HCT116 (cell line): Measurements from ENCODE around the gene OCA2. TPM values are rescaled to one million over a fixed set of nuclear protein-coding genes. Genes with fewer than 3 reads are reported as not detected.

ENCODE experiments used
- ATAC-seq: fragments of 200-7000 bp; cut with Tn5 transposase; 2 replicates; pipeline ENCODE4 v1.9.1; 2020; ENCODE audit warnings: mild to moderate bottlenecking, moderate library complexity
- BruUV-seq: library from RNA; stranded (reverse); fragments of 400-500 nt; replicated peaks from 2 replicates; lab custom pipeline; 2021; lab: Mats Ljungman, UMichigan
- CTCF ChIA-PET: fragments of 300-600 bp; sonication (Branson Sonifier 250); formaldehyde crosslinking; loops from one replicate; lab custom pipeline; 2021; ENCODE audit warnings: antibody characterized with exemption; lab: Charles Lee
- POLR2A ChIA-PET: fragments of 300-600, 350-600 bp; sonication (Branson Sonifier 250); formaldehyde crosslinking; loops from one replicate; lab custom pipeline; 2021; ENCODE audit warnings: antibody characterized with exemption; lab: Charles Lee
- RAD21 ChIA-PET, 2 experiments: fragments of 300-600 bp; sonication (Branson Sonifier 250); formaldehyde crosslinking; loops; one replicate each; lab custom pipeline; 2023; ENCODE audit warnings: low total read pairs in 2 of 2; ENCODE audit not compliant: uncharacterized antibody in 2 of 2, unreplicated experiment in 2 of 2, low non-redundant PET in 1 of 2; lab: Charles Lee
- DNase-seq: peaks from one replicate; pipeline ENCODE4 v3.0.0-alpha.2; 2010; ENCODE audit warnings: low read depth, low spot score
- H2AFZ ChIP-seq: fragments of 200-600 bp; shearing (Covaris generic), sonication (generic); 2 replicates; pipeline ENCODE4 v1.6.1; 2017; ENCODE audit warnings: low read depth, mixed run types, mixed read lengths, antibody characterized with exemption, low read length; ENCODE audit not compliant: poor library complexity, severe bottlenecking
- H3K27ac ChIP-seq: 2 replicates; pipeline ENCODE4 v1.5.1; 2012; ENCODE audit warnings: low read depth, low read length
- H3K27me3 ChIP-seq: fragments of 200-600 bp; sonication (generic); 2 replicates; pipeline ENCODE4 v1.6.1; 2016; ENCODE audit warnings: mixed run types, low read length, mixed read lengths; ENCODE audit not compliant: insufficient read depth
- H3K36me3 ChIP-seq, 2 experiments: fragments of 200-500 bp in 1 of 2; fragments of 200-600 bp in 1 of 2; sonication (Bioruptor generic) in 1 of 2; sonication (generic) in 1 of 2; 2 replicates each; pipeline versions ENCODE4 v1.5.1 to v1.6.1; 2014 to 2016; ENCODE audit warnings: low read length in 2 of 2, inconsistent platforms in 1 of 2, mixed read lengths in 1 of 2, mixed run types in 1 of 2; ENCODE audit not compliant: insufficient read depth in 2 of 2, control insufficient read depth in 1 of 2
- H3K4me1 ChIP-seq, 2 experiments: fragments of 200-600 bp in 1 of 2; sonication (generic) in 1 of 2; 2 replicates each; pipeline versions ENCODE4 v1.5.1 to v1.6.1; 2012 to 2017; ENCODE audit warnings: low read length in 2 of 2, inconsistent platforms in 1 of 2, mild to moderate bottlenecking in 1 of 2, mixed read lengths in 1 of 2, mixed run types in 1 of 2, moderate library complexity in 1 of 2; ENCODE audit not compliant: insufficient read depth in 2 of 2, control insufficient read depth in 1 of 2
- H3K4me2 ChIP-seq: fragments of 200-600 bp; sonication (generic); 2 replicates; pipeline ENCODE4 v1.6.1; 2017; ENCODE audit warnings: mixed run types, low read length, mixed read lengths
- H3K4me3 ChIP-seq, 2 experiments: fragments of 200-600 bp in 1 of 2; sonication (generic) in 1 of 2; replicated peaks in 1 of 2; 2 replicates each; pipeline ENCODE4 v1.5.1; 2011 to 2016; ENCODE audit warnings: low read length in 2 of 2, control low read depth in 1 of 2, low read depth in 1 of 2, mild to moderate bottlenecking in 1 of 2, mixed read lengths in 1 of 2, mixed run types in 1 of 2
- H3K79me2 ChIP-seq: fragments of 200-600 bp; sonication (generic); 2 replicates; pipeline ENCODE4 v1.6.1; 2017; ENCODE audit warnings: mild to moderate bottlenecking, mixed run types, low read length, moderate library complexity, mixed read lengths; ENCODE audit not compliant: insufficient read depth
- H3K9ac ChIP-seq: fragments of 200-600 bp; sonication (generic); 2 replicates; pipeline ENCODE4 v1.6.1; 2016; ENCODE audit warnings: low read length, mixed read lengths
- H3K9me2 ChIP-seq: fragments of 200-600 bp; sonication (generic), shearing (Covaris generic); 2 replicates; pipeline ENCODE4 v1.6.1; 2017; ENCODE audit warnings: mixed run types, mild to moderate bottlenecking, moderate library complexity; ENCODE audit not compliant: insufficient read depth
- H3K9me3 ChIP-seq, 2 experiments: fragments of 200-500 bp in 1 of 2; fragments of 200-600 bp in 1 of 2; sonication (Bioruptor generic) in 1 of 2; sonication (generic) in 1 of 2; 2 replicates each; pipeline ENCODE4 v1.6.1; 2014 to 2017; ENCODE audit warnings: low read length in 2 of 2, mixed read lengths in 2 of 2, inconsistent platforms in 1 of 2, low read depth in 1 of 2, mild to moderate bottlenecking in 1 of 2, mixed run types in 1 of 2, moderate library complexity in 1 of 2; ENCODE audit not compliant: control insufficient read depth in 1 of 2, insufficient read depth in 1 of 2
- H4K20me1 ChIP-seq: fragments of 200-600 bp; sonication (generic), shearing (Covaris generic); 2 replicates; pipeline ENCODE4 v1.6.1; 2017; ENCODE audit warnings: mixed run types, mild to moderate bottlenecking, moderate library complexity; ENCODE audit not compliant: insufficient read depth
- CBX3 ChIP-seq: IDR thresholded peaks from 2 replicates; pipeline ENCODE4 v1.6.1; 2012; ENCODE audit warnings: low read depth
- EGR1 ChIP-seq: IDR thresholded peaks from 2 replicates; pipeline ENCODE4 v1.6.1; 2012; ENCODE audit warnings: low read depth
- ELF1 ChIP-seq: IDR thresholded peaks from 2 replicates; pipeline ENCODE4 v1.6.1; 2012; ENCODE audit warnings: low read depth, borderline replicate concordance
- EZH2 ChIP-seq: fragments of 200-600 bp; sonication (generic); IDR thresholded peaks from 2 replicates; pipeline ENCODE4 v1.6.1; 2017; ENCODE audit warnings: antibody characterized with exemption, mixed run types
- EZH2phosphoT487 ChIP-seq: fragments of 200-600 bp; IDR thresholded peaks from 2 replicates; pipeline ENCODE4 v1.6.1; 2018; ENCODE audit warnings: antibody characterized with exemption, borderline replicate concordance
- FOSL1 ChIP-seq: IDR thresholded peaks from 2 replicates; pipeline ENCODE4 v1.6.1; 2012; ENCODE audit warnings: low read depth
- JUND ChIP-seq: IDR thresholded peaks from 2 replicates; pipeline ENCODE4 v1.6.1; 2012
- POLR2A ChIP-seq: IDR thresholded peaks from 2 replicates; pipeline ENCODE4 v1.7.0; 2011; ENCODE audit warnings: borderline replicate concordance; ENCODE audit not compliant: insufficient read depth, insufficient read length; ENCODE audit errors: extremely low read depth
- RAD21 ChIP-seq: IDR thresholded peaks from 2 replicates; pipeline ENCODE4 v1.6.1; 2012; ENCODE audit warnings: low read depth, mild to moderate bottlenecking
- SP1 ChIP-seq: IDR thresholded peaks from 2 replicates; pipeline ENCODE4 v1.6.1; 2012; ENCODE audit warnings: low read depth
- SRF ChIP-seq: IDR thresholded peaks from 2 replicates; pipeline ENCODE4 v1.6.1; 2012; ENCODE audit warnings: low read depth
- TCF7L2 ChIP-seq: IDR thresholded peaks from 2 replicates; pipeline ENCODE4 v1.7.0; 2011; ENCODE audit warnings: borderline replicate concordance, inconsistent platforms; ENCODE audit not compliant: insufficient read depth, insufficient read length; ENCODE audit errors: extremely low read depth
- YY1 ChIP-seq: IDR thresholded peaks from 2 replicates; pipeline ENCODE4 v1.6.1; 2011; ENCODE audit warnings: low read length, low read depth, moderate library complexity, mild to moderate bottlenecking; ENCODE audit not compliant: insufficient replicate concordance; ENCODE audit errors: extremely low read depth
- ZFX ChIP-seq: fragments of 450-650 bp; IDR thresholded peaks from 2 replicates; pipeline ENCODE4 v1.6.1; 2017
- ZNF274 ChIP-seq: fragments of 200-500 bp; sonication (Bioruptor generic); IDR thresholded peaks from 2 replicates; pipeline ENCODE4 v1.6.1; 2014; ENCODE audit warnings: mild to moderate bottlenecking, low read depth, low read length, inconsistent platforms
- intact Hi-C: fragments of 100-400 bp; cut with micrococcal nuclease; formaldehyde crosslinking; loops from 2 replicates; pipeline ENCODE4 v1.10.0; 2022
- total RNA-seq: library from RNA; stranded (reverse); gene quantifications from one replicate; pipeline ENCODE4 v1.2.1, GENCODE V29; 2021; ENCODE audit not compliant: unreplicated experiment
- TF ChIP-seq, protein P1 (sequence below): IDR thresholded peaks from 2 replicates; pipeline ENCODE4 v1.6.1; 2011; ENCODE audit warnings: mild to moderate bottlenecking, low read length, moderate library complexity; ENCODE audit not compliant: insufficient replicate concordance; ENCODE audit errors: extremely low read depth
- TF ChIP-seq, protein P2 (sequence below): IDR thresholded peaks from 2 replicates; pipeline ENCODE4 v1.6.1; 2012; ENCODE audit warnings: low read depth
- TF ChIP-seq, protein P3 (sequence below): IDR thresholded peaks from 2 replicates; pipeline ENCODE4 v1.6.1; 2012
- TF ChIP-seq, protein P4 (sequence below): IDR thresholded peaks from 2 replicates; pipeline ENCODE4 v1.6.1; 2012
- TF ChIP-seq, protein P5 (sequence below), 3 experiments: fragments of 200-600 bp in 1 of 3; sonication (generic) in 1 of 3; IDR thresholded peaks in 2 of 3; conservative IDR thresholded peaks in 1 of 3; 2 replicates each; pipeline ENCODE4 v1.5.1; 2012 to 2017; ENCODE audit warnings: low read depth in 2 of 3, low read length in 2 of 3, antibody characterized with exemption in 1 of 3, borderline replicate concordance in 1 of 3, control low read depth in 1 of 3, mild to moderate bottlenecking in 1 of 3, mixed read lengths in 1 of 3, mixed run types in 1 of 3, moderate library complexity in 1 of 3; ENCODE audit not compliant: insufficient read depth in 1 of 3

The OCA2 gene
- total RNA-seq, 1 experiment from 2014 or later = not detected

DNA sequence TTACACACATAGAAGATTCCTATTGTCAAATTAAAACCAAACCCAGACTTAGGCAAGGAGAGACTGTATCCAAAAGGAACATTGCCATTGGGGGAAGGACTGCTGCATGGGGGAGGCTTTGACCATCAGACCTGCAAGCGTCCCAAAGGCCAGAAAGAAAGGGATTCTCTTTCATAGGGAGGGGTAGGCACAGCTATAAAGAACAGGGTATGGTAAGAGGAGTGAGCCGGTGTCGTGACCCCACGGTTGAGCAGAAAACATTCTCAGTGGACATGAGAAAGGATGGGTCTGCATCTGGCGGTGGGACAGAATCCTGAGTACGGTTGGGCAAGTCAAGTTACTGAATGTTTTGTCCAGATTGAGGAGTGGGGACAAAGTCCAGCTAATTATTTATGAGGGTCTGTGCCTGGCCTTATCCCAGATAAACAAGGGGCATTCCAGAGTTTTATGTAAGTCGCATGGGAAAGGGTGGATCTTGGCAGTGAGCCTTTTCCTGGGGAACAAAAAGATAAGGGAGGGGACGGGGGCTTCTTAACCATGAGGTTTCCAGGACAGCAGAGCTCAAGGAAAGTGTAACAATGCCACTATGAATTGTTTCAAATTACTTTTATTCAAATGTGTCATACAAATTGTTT, 357.8 kb downstream of the OCA2 start:
- Histone ChIP-seq H3K27ac (no peak overlapping the region), H3K4me1 (no peaks in the 10 kb centered on the region), H3K4me2 (no peak overlapping the region), H3K9ac (no peak overlapping the region), H3K36me3 (no peaks in the 10 kb centered on the region), H3K9me3 (peaks cover 17 to 41% of the 10 kb centered on the region in 2 experiments; a peak in 3 of 4 replicates), H4K20me1 (no peaks in the 10 kb centered on the region), H3K27me3 (no peaks in the 10 kb centered on the region), H2AFZ (no peak overlapping the region), H3K9me2 (no peaks in the 10 kb centered on the region), H3K79me2 (no peaks in the 10 kb centered on the region), H3K4me3 (no peak overlapping the region)
- ChIA-PET CTCF (no interaction called here), RAD21 (no interaction called here), POLR2A (no interaction called here)
- ATAC-seq = no peak
- no TSS peak for BruUV-seq
- DNase-seq = no peak
- intact Hi-C loops = no loop called here
- TF ChIP-seq ELF1 (no peak), EGR1 (no peak), RAD21 (no peak), CBX3 (no peak), EZH2phosphoT487 (no peak), JUND (no peak), TCF7L2 (no peak), ZFX (no peak), FOSL1 (no peak), EZH2 (no peak), SRF (no peak), ZNF274 (no peak), SP1 (no peak), POLR2A (no peak), YY1 (no peak)
- TF ChIP-seq, protein P1, sequence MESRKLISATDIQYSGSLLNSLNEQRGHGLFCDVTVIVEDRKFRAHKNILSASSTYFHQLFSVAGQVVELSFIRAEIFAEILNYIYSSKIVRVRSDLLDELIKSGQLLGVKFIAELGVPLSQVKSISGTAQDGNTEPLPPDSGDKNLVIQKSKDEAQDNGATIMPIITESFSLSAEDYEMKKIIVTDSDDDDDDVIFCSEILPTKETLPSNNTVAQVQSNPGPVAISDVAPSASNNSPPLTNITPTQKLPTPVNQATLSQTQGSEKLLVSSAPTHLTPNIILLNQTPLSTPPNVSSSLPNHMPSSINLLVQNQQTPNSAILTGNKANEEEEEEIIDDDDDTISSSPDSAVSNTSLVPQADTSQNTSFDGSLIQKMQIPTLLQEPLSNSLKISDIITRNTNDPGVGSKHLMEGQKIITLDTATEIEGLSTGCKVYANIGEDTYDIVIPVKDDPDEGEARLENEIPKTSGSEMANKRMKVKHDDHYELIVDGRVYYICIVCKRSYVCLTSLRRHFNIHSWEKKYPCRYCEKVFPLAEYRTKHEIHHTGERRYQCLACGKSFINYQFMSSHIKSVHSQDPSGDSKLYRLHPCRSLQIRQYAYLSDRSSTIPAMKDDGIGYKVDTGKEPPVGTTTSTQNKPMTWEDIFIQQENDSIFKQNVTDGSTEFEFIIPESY = no peak
- TF ChIP-seq, protein P2, sequence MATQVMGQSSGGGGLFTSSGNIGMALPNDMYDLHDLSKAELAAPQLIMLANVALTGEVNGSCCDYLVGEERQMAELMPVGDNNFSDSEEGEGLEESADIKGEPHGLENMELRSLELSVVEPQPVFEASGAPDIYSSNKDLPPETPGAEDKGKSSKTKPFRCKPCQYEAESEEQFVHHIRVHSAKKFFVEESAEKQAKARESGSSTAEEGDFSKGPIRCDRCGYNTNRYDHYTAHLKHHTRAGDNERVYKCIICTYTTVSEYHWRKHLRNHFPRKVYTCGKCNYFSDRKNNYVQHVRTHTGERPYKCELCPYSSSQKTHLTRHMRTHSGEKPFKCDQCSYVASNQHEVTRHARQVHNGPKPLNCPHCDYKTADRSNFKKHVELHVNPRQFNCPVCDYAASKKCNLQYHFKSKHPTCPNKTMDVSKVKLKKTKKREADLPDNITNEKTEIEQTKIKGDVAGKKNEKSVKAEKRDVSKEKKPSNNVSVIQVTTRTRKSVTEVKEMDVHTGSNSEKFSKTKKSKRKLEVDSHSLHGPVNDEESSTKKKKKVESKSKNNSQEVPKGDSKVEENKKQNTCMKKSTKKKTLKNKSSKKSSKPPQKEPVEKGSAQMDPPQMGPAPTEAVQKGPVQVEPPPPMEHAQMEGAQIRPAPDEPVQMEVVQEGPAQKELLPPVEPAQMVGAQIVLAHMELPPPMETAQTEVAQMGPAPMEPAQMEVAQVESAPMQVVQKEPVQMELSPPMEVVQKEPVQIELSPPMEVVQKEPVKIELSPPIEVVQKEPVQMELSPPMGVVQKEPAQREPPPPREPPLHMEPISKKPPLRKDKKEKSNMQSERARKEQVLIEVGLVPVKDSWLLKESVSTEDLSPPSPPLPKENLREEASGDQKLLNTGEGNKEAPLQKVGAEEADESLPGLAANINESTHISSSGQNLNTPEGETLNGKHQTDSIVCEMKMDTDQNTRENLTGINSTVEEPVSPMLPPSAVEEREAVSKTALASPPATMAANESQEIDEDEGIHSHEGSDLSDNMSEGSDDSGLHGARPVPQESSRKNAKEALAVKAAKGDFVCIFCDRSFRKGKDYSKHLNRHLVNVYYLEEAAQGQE = no peak
- TF ChIP-seq, protein P3, sequence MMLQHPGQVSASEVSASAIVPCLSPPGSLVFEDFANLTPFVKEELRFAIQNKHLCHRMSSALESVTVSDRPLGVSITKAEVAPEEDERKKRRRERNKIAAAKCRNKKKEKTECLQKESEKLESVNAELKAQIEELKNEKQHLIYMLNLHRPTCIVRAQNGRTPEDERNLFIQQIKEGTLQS = no peak
- TF ChIP-seq, protein P4, sequence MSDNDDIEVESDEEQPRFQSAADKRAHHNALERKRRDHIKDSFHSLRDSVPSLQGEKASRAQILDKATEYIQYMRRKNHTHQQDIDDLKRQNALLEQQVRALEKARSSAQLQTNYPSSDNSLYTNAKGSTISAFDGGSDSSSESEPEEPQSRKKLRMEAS = no peak
- TF ChIP-seq, protein P5, sequence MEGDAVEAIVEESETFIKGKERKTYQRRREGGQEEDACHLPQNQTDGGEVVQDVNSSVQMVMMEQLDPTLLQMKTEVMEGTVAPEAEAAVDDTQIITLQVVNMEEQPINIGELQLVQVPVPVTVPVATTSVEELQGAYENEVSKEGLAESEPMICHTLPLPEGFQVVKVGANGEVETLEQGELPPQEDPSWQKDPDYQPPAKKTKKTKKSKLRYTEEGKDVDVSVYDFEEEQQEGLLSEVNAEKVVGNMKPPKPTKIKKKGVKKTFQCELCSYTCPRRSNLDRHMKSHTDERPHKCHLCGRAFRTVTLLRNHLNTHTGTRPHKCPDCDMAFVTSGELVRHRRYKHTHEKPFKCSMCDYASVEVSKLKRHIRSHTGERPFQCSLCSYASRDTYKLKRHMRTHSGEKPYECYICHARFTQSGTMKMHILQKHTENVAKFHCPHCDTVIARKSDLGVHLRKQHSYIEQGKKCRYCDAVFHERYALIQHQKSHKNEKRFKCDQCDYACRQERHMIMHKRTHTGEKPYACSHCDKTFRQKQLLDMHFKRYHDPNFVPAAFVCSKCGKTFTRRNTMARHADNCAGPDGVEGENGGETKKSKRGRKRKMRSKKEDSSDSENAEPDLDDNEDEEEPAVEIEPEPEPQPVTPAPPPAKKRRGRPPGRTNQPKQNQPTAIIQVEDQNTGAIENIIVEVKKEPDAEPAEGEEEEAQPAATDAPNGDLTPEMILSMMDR (IDR thresholded peaks at IDR 0.05 in 2 of 3, conservative IDR thresholded peaks at IDR 0.05 in 1 of 3; ENCODE audit: borderline replicate concordance in 1 of 3, insufficient read depth in 1 of 3, low read depth in 2 of 3, low read length in 2 of 3) = no peak
